K562 (cell line): ENCODE results near the gene SCN5A. TPM values are rescaled to one million over a fixed set of nuclear protein-coding genes. Genes with fewer than 3 reads are reported as not detected.

Experiments
- ATAC-seq: fragments of 200-7000 bp; cut with Tn5 transposase; 3 replicates; pipeline ENCODE4 v1.9.1; 2020; ENCODE audit warnings: moderate library complexity
- BruUV-seq: library from RNA; stranded (reverse); fragments of 400-500 nt; replicated peaks from 2 replicates; lab custom pipeline; 2021; lab: Mats Ljungman, UMichigan
- CTCF ChIA-PET: fragments of 300-600 bp; formaldehyde crosslinking; extraction: SDS; loops from one replicate; lab custom pipeline; 2021; ENCODE audit warnings: low intra/inter-chr PET ratio; lab: Yijun Ruan, JAX
- POLR2A ChIA-PET: fragments of 300-600, 350-650 bp; sonication (Branson Sonifier 250); formaldehyde crosslinking; extraction: SDS; loops from one replicate; lab custom pipeline; 2021; ENCODE audit warnings: antibody characterized with exemption, inconsistent platforms; lab: Yijun Ruan, JAX
- DNase-seq, 4 experiments: peaks; one replicate each; pipeline versions ENCODE4 v3.0.0 to v3.0.0-alpha.2; 2011 to 2018; ENCODE audit warnings: low spot score in 3 of 4, mixed read lengths in 3 of 4; ENCODE audit errors: extremely low read depth in 1 of 4
- FAIRE-seq: peaks from 2 replicates; lab custom pipeline; 2011; peaks lifted over from hg19 to GRCh38; lab: Jason Lieb, UNC
- H2AFZ ChIP-seq: 2 replicates; pipeline ENCODE4 v1.6.0; 2011; ENCODE audit warnings: low read depth, low read length, control low read depth, inconsistent platforms
- H3K27ac ChIP-seq: fragments of 200-600 bp; 3 replicates; pipeline ENCODE4 v1.8.0; 2011; ENCODE audit warnings: low read depth, mild to moderate bottlenecking, control low read depth, inconsistent platforms, low read length, moderate library complexity, mixed read lengths; ENCODE audit errors: extremely low read depth
- H3K27me3 ChIP-seq, 2 experiments: fragments of 300-600 bp in 1 of 2; 2 replicates in 1 of 2; 3 replicates in 1 of 2; pipeline versions ENCODE4 v1.6.0 to v1.8.0; 2011; ENCODE audit warnings: inconsistent platforms in 2 of 2, low read length in 2 of 2, mild to moderate bottlenecking in 1 of 2, mixed read lengths in 1 of 2, moderate library complexity in 1 of 2; ENCODE audit not compliant: control insufficient read depth in 2 of 2, insufficient read depth in 2 of 2
- H3K36me3 ChIP-seq: fragments of 300-600 bp; 3 replicates; pipeline ENCODE4 v1.8.0; 2011; ENCODE audit warnings: mild to moderate bottlenecking, low read length, inconsistent platforms; ENCODE audit not compliant: control insufficient read depth, insufficient read depth
- H3K4me1 ChIP-seq, 2 experiments: fragments of 200-600 bp in 1 of 2; replicated peaks in 1 of 2; 2 replicates in 1 of 2; 3 replicates in 1 of 2; pipeline versions ENCODE4 v1.5.1 to v1.8.0; 2011; ENCODE audit warnings: inconsistent platforms in 2 of 2, low read length in 2 of 2, mild to moderate bottlenecking in 1 of 2, mixed read lengths in 1 of 2, moderate library complexity in 1 of 2; ENCODE audit not compliant: control insufficient read depth in 2 of 2, insufficient read depth in 2 of 2
- H3K4me2 ChIP-seq: 2 replicates; pipeline ENCODE4 v1.6.1; 2011; ENCODE audit warnings: low read length, control low read depth, inconsistent platforms, mixed read lengths; ENCODE audit not compliant: insufficient read depth
- H3K4me3 ChIP-seq: fragments of 200-600 bp; sonication (generic), shearing (Covaris generic); 2 replicates; pipeline ENCODE4 v1.5.1; 2016; ENCODE audit warnings: control low read depth, inconsistent platforms
- H3K79me2 ChIP-seq: fragments of 200-600 bp; 3 replicates; pipeline ENCODE4 v1.8.0; 2011; ENCODE audit warnings: low read length, inconsistent platforms; ENCODE audit not compliant: control insufficient read depth, insufficient read depth
- H3K9ac ChIP-seq, 2 experiments: 2 replicates each; pipeline versions ENCODE4 v1.6.0 to v1.6.1; 2011; ENCODE audit warnings: low read depth in 2 of 2, low read length in 2 of 2, control low read depth in 1 of 2, inconsistent platforms in 1 of 2, mild to moderate bottlenecking in 1 of 2, mixed read lengths in 1 of 2; ENCODE audit not compliant: insufficient read depth in 1 of 2
- H3K9me1 ChIP-seq: one replicate; pipeline ENCODE4 v1.6.0; 2011; ENCODE audit warnings: inconsistent platforms, mild to moderate bottlenecking, low read length, moderate library complexity; ENCODE audit not compliant: control insufficient read depth, insufficient read depth
- H3K9me3 ChIP-seq: replicated peaks from 2 replicates; pipeline ENCODE4 v1.5.1; 2011; ENCODE audit warnings: low read depth, low read length, inconsistent platforms; ENCODE audit not compliant: control insufficient read depth, insufficient read depth
- H4K20me1 ChIP-seq: replicated peaks from 2 replicates; pipeline ENCODE4 v1.6.1; 2011; ENCODE audit warnings: low read length, inconsistent platforms, mixed read lengths; ENCODE audit not compliant: control insufficient read depth, insufficient read depth
- CBFB ChIP-seq: sonication (generic); formaldehyde crosslinking; IDR thresholded peaks from 2 replicates; pipeline ENCODE4 v1.4.0; 2020; ENCODE audit warnings: mild to moderate bottlenecking, missing genetic modification reagents
- FOXJ2 ChIP-seq: fragments of 200-800 bp; sonication (Bioruptor generic); IDR thresholded peaks from 2 replicates; pipeline ENCODE4 v1.6.1; 2016; ENCODE audit warnings: missing genetic modification characterization, missing compliant biosample characterization
- HDGF ChIP-seq: fragments of 450-650 bp; IDR thresholded peaks from 2 replicates; pipeline ENCODE4 v1.6.1; 2016
- ILK ChIP-seq: fragments of 450-650 bp; IDR thresholded peaks from 2 replicates; pipeline ENCODE4 v1.6.1; 2016; ENCODE audit warnings: missing genetic modification characterization, low read depth, mild to moderate bottlenecking, missing compliant biosample characterization, moderate library complexity, borderline replicate concordance
- KDM1A ChIP-seq, 2 experiments: fragments of 450-650 bp; IDR thresholded peaks; 2 replicates each; pipeline ENCODE4 v1.6.1; 2016; ENCODE audit warnings: mild to moderate bottlenecking in 2 of 2
- MYBL2 ChIP-seq, 2 experiments: fragments of 450-650 bp in 1 of 2; sonication (generic) in 1 of 2; formaldehyde crosslinking in 1 of 2; IDR thresholded peaks; 2 replicates each; pipeline versions ENCODE4 v1.6.1 to v1.8.1; 2017 to 2022; ENCODE audit warnings: borderline replicate concordance in 1 of 2, inconsistent platforms in 1 of 2, low read depth in 1 of 2, mild to moderate bottlenecking in 1 of 2, missing genetic modification reagents in 1 of 2, moderate library complexity in 1 of 2
- PRMT5 ChIP-seq: sonication (generic); formaldehyde crosslinking; IDR thresholded peaks from 2 replicates; pipeline ENCODE4 v1.5.0; 2020; ENCODE audit warnings: missing genetic modification reagents
- SIRT6 ChIP-seq: IDR thresholded peaks from one replicate; pipeline ENCODE4 v1.6.1; 2012; ENCODE audit warnings: low read depth, mild to moderate bottlenecking, control low read depth, inconsistent platforms, low read length, moderate library complexity
- TEAD2 ChIP-seq: fragments of 450-650 bp; IDR thresholded peaks from 2 replicates; pipeline ENCODE4 v1.6.1; 2016; ENCODE audit warnings: missing genetic modification characterization, control low read depth, missing compliant biosample characterization
- ZEB2 ChIP-seq: fragments of 450-650 bp; IDR thresholded peaks from 2 replicates; pipeline ENCODE4 v1.6.1; 2016
- WGBS: fragments of 100-300 bp; shearing (Covaris generic); methylation state at CpG from one replicate; pipeline ENCODE4 v1.1.6; 2016; ENCODE audit warnings: low coverage, mixed read lengths; ENCODE audit not compliant: insufficient coverage; ENCODE audit errors: missing lambda C conversion rate; 5-methylcytosine and 5-hydroxymethylcytosine counted together
- in situ Hi-C: fragments of 300-500 bp; cut with MboI; formaldehyde crosslinking; loops from 4 replicates; pipeline ENCODE4 v1.15.0; 2018; ENCODE audit warnings: inconsistent platforms, mixed read lengths
- intact Hi-C: fragments of 100-400 bp; cut with micrococcal nuclease; formaldehyde crosslinking; loops from 2 replicates; pipeline ENCODE4 v1.14.2; 2022
- polyA plus RNA-seq, 8 experiments: library from polyadenylated mRNA; depleted of rRNA in 4 of 8; stranded (reverse) in 5 of 8; unstranded in 3 of 8; fragments of >200 nt; fragmentation: Nextera tagmentation in 2 of 8; fragmentation: Illumina TruSeq in 1 of 8; extraction: Ambion mirVana in 2 of 8; extraction: Trizol in 1 of 8; gene quantifications; 2 replicates each; pipeline versions ENCODE4 v1.2.1 to v1.2.3, GENCODE V29; 2011 to 2014; ENCODE audit warnings: inconsistent platforms in 1 of 8, missing spikeins in 1 of 8
- total RNA-seq, 7 experiments: library from RNA; depleted of rRNA in 6 of 7; stranded (reverse); fragments of >200 nt in 6 of 7; fragmentation: Illumina TruSeq in 2 of 7; extraction: Trizol in 2 of 7; gene quantifications; 2 replicates each; pipeline versions ENCODE4 v1.2.1 to v1.2.3, GENCODE V29; 2011 to 2021; ENCODE audit warnings: low replicate concordance in 1 of 7
- TF ChIP-seq, protein P1 (sequence below): fragments of 450-650 bp; IDR thresholded peaks from 2 replicates; pipeline ENCODE4 v1.6.1; 2016
- TF ChIP-seq, protein P2 (sequence below), 3 experiments: fragments of 200-800 bp in 1 of 3; sonication (Bioruptor generic) in 1 of 3; sonication (generic) in 1 of 3; formaldehyde crosslinking in 1 of 3; IDR thresholded peaks; 2 replicates each; pipeline versions ENCODE4 v1.6.1 to v1.8.0; 2016 to 2022; ENCODE audit warnings: mild to moderate bottlenecking in 2 of 3, missing compliant biosample characterization in 2 of 3, missing genetic modification characterization in 2 of 3, missing genetic modification reagents in 1 of 3

SCN5A gene
- total and polyA plus RNA-seq, 9 of the 15 experiments (the other 6 are each of a cell fraction or from before 2014, with no cell fraction given): 0.07 to 1.4 (median 0.21) TPM; not detected in 2

GRCh38 chr3:38617137-38617536 is 32.4 kb downstream of the SCN5A start:
- no peak for DNase-seq
- TF ChIP-seq, protein P1, sequence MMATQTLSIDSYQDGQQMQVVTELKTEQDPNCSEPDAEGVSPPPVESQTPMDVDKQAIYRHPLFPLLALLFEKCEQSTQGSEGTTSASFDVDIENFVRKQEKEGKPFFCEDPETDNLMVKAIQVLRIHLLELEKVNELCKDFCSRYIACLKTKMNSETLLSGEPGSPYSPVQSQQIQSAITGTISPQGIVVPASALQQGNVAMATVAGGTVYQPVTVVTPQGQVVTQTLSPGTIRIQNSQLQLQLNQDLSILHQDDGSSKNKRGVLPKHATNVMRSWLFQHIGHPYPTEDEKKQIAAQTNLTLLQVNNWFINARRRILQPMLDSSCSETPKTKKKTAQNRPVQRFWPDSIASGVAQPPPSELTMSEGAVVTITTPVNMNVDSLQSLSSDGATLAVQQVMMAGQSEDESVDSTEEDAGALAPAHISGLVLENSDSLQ: peak; percentile 62
- TF ChIP-seq ILK (tag): no peak
- no peak for TF ChIP-seq TEAD2 (tag)
- no peak for ATAC-seq
- POLR2A ChIA-PET: interaction anchor here (0.6 to 1.6 kb wide), 3 partner anchors 11 to 634 kb away, joined by 3 to 7 read pairs (median 6); no protein-coding TSS in a partner anchor
- CTCF ChIA-PET: no interaction called here
- intact Hi-C loops (no loop called here), in situ Hi-C loops (no loop called here)
- no peak overlapping the region for H3K4me3 ChIP-seq
- FAIRE-seq: no peak
- H3K4me1 ChIP-seq: no peaks in the 10 kb centered on the region
- no peak overlapping the region for H3K4me2 ChIP-seq
- no peaks in the 10 kb centered on the region for H3K36me3 ChIP-seq
- no peaks in the 10 kb centered on the region; the same call in 1 of the 2 replicates for H4K20me1 ChIP-seq
- no peaks in the 10 kb centered on the region for H3K79me2 ChIP-seq
- H3K27me3 ChIP-seq: peaks cover 42 to 78% of the 10 kb centered on the region in 2 experiments
- peaks cover 3% of the 10 kb centered on the region for H3K9me1 ChIP-seq
- no TSS peak for BruUV-seq
- 0% methylated on average over 5 of the region's 5 CpGs for WGBS
- no peak overlapping the region for H3K27ac ChIP-seq
- no peaks in the 10 kb centered on the region for H3K9me3 ChIP-seq
- no peak overlapping the region for H2AFZ ChIP-seq
- no peak overlapping the region for H3K9ac ChIP-seq

DNA sequence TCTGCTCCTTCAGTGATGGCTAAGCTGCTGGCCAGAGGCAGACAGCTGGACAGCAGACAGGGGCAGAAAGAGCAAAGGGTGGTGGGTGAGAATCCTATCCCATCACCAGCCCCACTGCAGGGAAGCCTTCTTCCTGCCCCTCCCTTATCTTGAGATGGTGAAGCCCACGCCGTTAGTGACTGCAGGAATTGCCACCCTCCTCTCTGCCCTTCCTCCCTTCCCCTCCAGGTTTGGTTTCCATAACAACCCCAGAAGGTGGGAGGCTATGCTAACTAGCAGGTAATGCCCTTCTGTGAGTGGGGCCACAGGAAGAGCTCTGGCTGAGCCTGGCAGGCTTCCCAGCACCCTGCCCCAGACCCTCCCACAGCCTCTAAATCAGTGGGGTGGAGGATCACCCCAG is 32.8 kb downstream of the SCN5A start:
- Histone ChIP-seq H3K9me3 (no peaks in the 10 kb centered on the region), H4K20me1 (no peaks in the 10 kb centered on the region; the same call in 1 of the 2 replicates), H3K36me3 (no peaks in the 10 kb centered on the region), H3K27ac (no peak overlapping the region), H3K9me1 (peaks cover 3% of the 10 kb centered on the region), H3K4me2 (no peak overlapping the region), H3K4me3 (no peak overlapping the region), H3K79me2 (no peaks in the 10 kb centered on the region), H3K4me1 (no peaks in the 10 kb centered on the region), H2AFZ (no peak overlapping the region), H3K9ac (no peak overlapping the region), H3K27me3 (peaks cover 45 to 81% of the 10 kb centered on the region in 2 experiments)
- BruUV-seq: no TSS peak
- no peak for FAIRE-seq
- no peak for DNase-seq
- 0% methylated on average over 2 of the region's 2 CpGs for WGBS
- in situ Hi-C loops (no loop called here), intact Hi-C loops (no loop called here)
- POLR2A ChIA-PET: interaction anchor here (0.8 to 1.6 kb wide), 2 partner anchors 12 to 20 kb away, joined by 6 to 7 read pairs; no protein-coding TSS in a partner anchor
- no peak for ATAC-seq
- CTCF ChIA-PET: no interaction called here
- no peak for TF ChIP-seq KDM1A (IDR thresholded peaks at IDR 0.05)
- TF ChIP-seq, protein P2, sequence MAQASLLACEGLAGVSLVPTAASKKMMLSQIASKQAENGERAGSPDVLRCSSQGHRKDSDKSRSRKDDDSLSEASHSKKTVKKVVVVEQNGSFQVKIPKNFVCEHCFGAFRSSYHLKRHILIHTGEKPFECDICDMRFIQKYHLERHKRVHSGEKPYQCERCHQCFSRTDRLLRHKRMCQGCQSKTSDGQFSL (CRISPR knock-in tag; IDR thresholded peaks at IDR 0.05): no peak
- TF ChIP-seq, protein P2 (tag; IDR thresholded peaks at IDR 0.05): no peak
- TF ChIP-seq MYBL2 (IDR thresholded peaks at IDR 0.05; ENCODE audit: low read depth): no peak
- no peak for TF ChIP-seq MYBL2 (CRISPR knock-in tag; IDR thresholded peaks at IDR 0.05; ENCODE audit: borderline replicate concordance)
- TF ChIP-seq ZEB2: no peak
- TF ChIP-seq FOXJ2 (tag): no peak
- no peak for TF ChIP-seq CBFB (CRISPR knock-in tag)
- TF ChIP-seq PRMT5 (CRISPR knock-in tag): no peak
- TF ChIP-seq SIRT6: no peak
- TF ChIP-seq HDGF: no peak
